Measurements from ENCODE around the gene TTC8.

GRCh38 chr14:88868558-88869159 lies 44.2 kb downstream of the TTC8 start:
- TF ChIP-seq POLR2A (IDR thresholded peaks at IDR 0.05; ENCODE audit: low read depth, low read length) (no peak), POLR2AphosphoS5 (IDR thresholded peaks at IDR 0.05; ENCODE audit: low read depth, low read length) (no peak), TAF1 (IDR thresholded peaks at IDR 0.05; ENCODE audit: borderline replicate concordance, low read depth, low read length) (no peak)

Measured in GM12892 (cell line).